ENCODE data around the gene ACAP2. TPM values are rescaled to one million over a fixed set of nuclear protein-coding genes. Genes with fewer than 3 reads are reported as not detected.

ACAP2 gene
- total RNA-seq, 1 donor from 2014 or later, result 46.0 TPM

DNA sequence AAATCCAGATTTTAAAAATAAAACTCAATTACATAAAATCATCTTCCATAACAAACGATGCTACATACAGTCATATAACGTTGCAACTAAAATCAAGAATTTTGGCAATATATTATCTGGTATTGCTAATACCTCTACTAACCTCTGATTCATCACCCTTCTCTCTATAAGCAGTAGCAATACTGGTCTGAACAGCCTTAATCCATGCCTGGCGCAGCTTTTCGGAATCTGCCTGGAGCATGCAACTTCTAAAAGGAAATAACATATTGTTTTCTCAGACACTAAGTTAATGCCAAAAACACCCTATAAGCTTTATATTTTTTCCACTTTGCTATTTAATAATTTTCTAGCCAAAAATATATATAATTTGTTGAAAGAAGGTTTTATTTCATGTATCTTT, 136.5 kb downstream of the ACAP2 start:
- H3K4me3 Mint-ChIP-seq (ENCODE audit: unreplicated experiment), result no peak overlapping the region

DNA sequence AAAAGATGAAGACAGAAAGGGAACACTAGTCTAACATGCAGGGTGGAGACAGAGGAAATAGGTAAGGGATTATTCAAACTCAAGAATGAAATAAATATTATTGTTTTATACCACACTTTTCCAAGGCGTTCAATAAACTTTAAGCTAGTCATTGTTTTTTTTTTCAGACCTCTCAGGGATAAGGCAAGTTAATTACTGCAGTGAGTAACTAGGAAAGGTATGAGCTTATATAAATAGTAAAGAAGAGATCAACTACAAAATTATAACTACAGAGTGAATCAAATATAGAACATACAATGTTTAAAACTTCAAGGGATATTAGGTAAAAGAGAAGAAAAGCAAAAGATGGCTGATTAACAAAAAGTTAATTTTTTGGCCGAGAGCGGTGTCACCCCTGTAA, 140.4 kb downstream of the ACAP2 start:
- H3K79me2 ChIP-seq (ENCODE audit: insufficient read depth, low read length), result no peaks in the 10 kb centered on the region
- H3K36me3 Mint-ChIP-seq (ENCODE audit: low read depth, unreplicated experiment), result peaks cover 5% of the 10 kb centered on the region
- no peak overlapping the region for H3K4me2 ChIP-seq (ENCODE audit: low read length)
- no peaks in the 10 kb centered on the region for H3K4me1 ChIP-seq (ENCODE audit: insufficient read depth, low read length)
- H3K27ac ChIP-seq (ENCODE audit: low read depth, low read length), result no peak overlapping the region
- H4K20me1 ChIP-seq (ENCODE audit: insufficient read depth, low read length), result no peaks in the 10 kb centered on the region
- TF ChIP-seq EZH2 (IDR thresholded peaks at IDR 0.05; ENCODE audit: insufficient read depth, low read length), result no peak
- TF ChIP-seq, protein P1, sequence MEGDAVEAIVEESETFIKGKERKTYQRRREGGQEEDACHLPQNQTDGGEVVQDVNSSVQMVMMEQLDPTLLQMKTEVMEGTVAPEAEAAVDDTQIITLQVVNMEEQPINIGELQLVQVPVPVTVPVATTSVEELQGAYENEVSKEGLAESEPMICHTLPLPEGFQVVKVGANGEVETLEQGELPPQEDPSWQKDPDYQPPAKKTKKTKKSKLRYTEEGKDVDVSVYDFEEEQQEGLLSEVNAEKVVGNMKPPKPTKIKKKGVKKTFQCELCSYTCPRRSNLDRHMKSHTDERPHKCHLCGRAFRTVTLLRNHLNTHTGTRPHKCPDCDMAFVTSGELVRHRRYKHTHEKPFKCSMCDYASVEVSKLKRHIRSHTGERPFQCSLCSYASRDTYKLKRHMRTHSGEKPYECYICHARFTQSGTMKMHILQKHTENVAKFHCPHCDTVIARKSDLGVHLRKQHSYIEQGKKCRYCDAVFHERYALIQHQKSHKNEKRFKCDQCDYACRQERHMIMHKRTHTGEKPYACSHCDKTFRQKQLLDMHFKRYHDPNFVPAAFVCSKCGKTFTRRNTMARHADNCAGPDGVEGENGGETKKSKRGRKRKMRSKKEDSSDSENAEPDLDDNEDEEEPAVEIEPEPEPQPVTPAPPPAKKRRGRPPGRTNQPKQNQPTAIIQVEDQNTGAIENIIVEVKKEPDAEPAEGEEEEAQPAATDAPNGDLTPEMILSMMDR (IDR thresholded peaks at IDR 0.05; ENCODE audit: insufficient read depth, low read depth, low read length), result no peak
- H3K4me1 Mint-ChIP-seq (ENCODE audit: low read depth, unreplicated experiment), result no peaks in the 10 kb centered on the region
- no peak overlapping the region for H3K4me3 Mint-ChIP-seq (ENCODE audit: unreplicated experiment)
- no peaks in the 10 kb centered on the region for H3K9me3 Mint-ChIP-seq (ENCODE audit: unreplicated experiment)
- peaks cover 7% of the 10 kb centered on the region for H3K36me3 ChIP-seq (ENCODE audit: insufficient read depth, low read length)
- H3K9me3 ChIP-seq (ENCODE audit: insufficient read depth, low read depth, low read length), result no peaks in the 10 kb centered on the region
- no peak overlapping the region for H3K4me3 ChIP-seq (ENCODE audit: insufficient read depth, low read depth, low read length)
- FAIRE-seq, result no peak
- H2AFZ ChIP-seq (ENCODE audit: low read depth, low read length), result no peak overlapping the region
- H3K27me3 Mint-ChIP-seq (ENCODE audit: low read depth, unreplicated experiment), result no peaks in the 10 kb centered on the region
- peak; percentile 28 for DNase-seq (ENCODE audit: low read depth)
- H3K9ac ChIP-seq (ENCODE audit: low read length), result no peak overlapping the region
- no peak overlapping the region for H3K27ac Mint-ChIP-seq (ENCODE audit: unreplicated experiment)
- H3K27me3 ChIP-seq (ENCODE audit: insufficient read depth, low read length), result no peaks in the 10 kb centered on the region

More for the DNA sequence above, 136.5 kb downstream of the ACAP2 start:
- H3K9me3 ChIP-seq (ENCODE audit: insufficient read depth, low read depth, low read length), result no peaks in the 10 kb centered on the region
- H3K36me3 ChIP-seq (ENCODE audit: insufficient read depth, low read length), result peaks cover 10% of the 10 kb centered on the region
- H3K9me3 Mint-ChIP-seq (ENCODE audit: unreplicated experiment), result no peaks in the 10 kb centered on the region
- H3K4me2 ChIP-seq (ENCODE audit: low read length), result no peak overlapping the region
- no peaks in the 10 kb centered on the region for H3K4me1 Mint-ChIP-seq (ENCODE audit: low read depth, unreplicated experiment)
- TF ChIP-seq, protein P1 (IDR thresholded peaks at IDR 0.05; ENCODE audit: insufficient read depth, low read depth, low read length), result no peak
- TF ChIP-seq EZH2 (IDR thresholded peaks at IDR 0.05; ENCODE audit: insufficient read depth, low read length), result no peak
- no peaks in the 10 kb centered on the region for H3K27me3 Mint-ChIP-seq (ENCODE audit: low read depth, unreplicated experiment)
- no peak overlapping the region for H3K27ac Mint-ChIP-seq (ENCODE audit: unreplicated experiment)
- H3K9ac ChIP-seq (ENCODE audit: low read length), result no peak overlapping the region
- no peak overlapping the region for H3K27ac ChIP-seq (ENCODE audit: low read depth, low read length)
- no peaks in the 10 kb centered on the region for H3K27me3 ChIP-seq (ENCODE audit: insufficient read depth, low read length)
- H3K4me3 ChIP-seq (ENCODE audit: insufficient read depth, low read depth, low read length), result no peak overlapping the region
- peaks cover 5% of the 10 kb centered on the region for H3K36me3 Mint-ChIP-seq (ENCODE audit: low read depth, unreplicated experiment)
- no peaks in the 10 kb centered on the region for H3K79me2 ChIP-seq (ENCODE audit: insufficient read depth, low read length)
- FAIRE-seq (no peak), DNase-seq (ENCODE audit: low read depth) (no peak)
- H3K4me1 ChIP-seq (ENCODE audit: insufficient read depth, low read length), result no peaks in the 10 kb centered on the region
- no peak overlapping the region for H2AFZ ChIP-seq (ENCODE audit: low read depth, low read length)
- H4K20me1 ChIP-seq (ENCODE audit: insufficient read depth, low read length), result no peaks in the 10 kb centered on the region

DNA sequence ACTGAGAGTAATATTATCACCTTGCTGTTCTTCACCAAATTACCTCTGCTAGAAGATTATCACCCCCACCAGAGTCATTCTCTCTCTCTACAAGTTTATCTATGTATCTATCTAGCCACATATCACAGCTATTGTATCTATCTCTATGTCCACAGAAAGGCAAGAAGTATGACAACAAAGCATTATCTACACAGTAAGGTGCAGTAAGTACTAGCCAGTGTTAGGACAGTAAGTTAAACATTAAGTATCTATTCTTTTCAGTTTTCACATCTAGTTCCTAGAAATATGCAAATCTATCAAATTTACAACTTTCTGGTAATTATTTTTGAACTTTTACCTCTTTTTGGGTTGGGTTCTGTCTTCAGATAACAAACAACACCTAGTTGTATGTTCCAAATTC, 145.4 kb downstream of the ACAP2 start:
- H3K4me3 Mint-ChIP-seq (ENCODE audit: unreplicated experiment), result no peak overlapping the region

More for the DNA sequence above, 145.4 kb downstream of the ACAP2 start:
- Histone ChIP-seq H3K79me2 (ENCODE audit: insufficient read depth, low read length) (no peaks in the 10 kb centered on the region), H3K4me3 (ENCODE audit: insufficient read depth, low read depth, low read length) (no peak overlapping the region), H3K36me3 (ENCODE audit: insufficient read depth, low read length) (no peaks in the 10 kb centered on the region), H2AFZ (ENCODE audit: low read depth, low read length) (no peak overlapping the region), H4K20me1 (ENCODE audit: insufficient read depth, low read length) (peaks cover 3% of the 10 kb centered on the region), H3K4me2 (ENCODE audit: low read length) (no peak overlapping the region), H3K9me3 (ENCODE audit: insufficient read depth, low read depth, low read length) (no peaks in the 10 kb centered on the region), H3K27ac (ENCODE audit: low read depth, low read length) (no peak overlapping the region), H3K9ac (ENCODE audit: low read length) (no peak overlapping the region), H3K4me1 (ENCODE audit: insufficient read depth, low read length) (no peaks in the 10 kb centered on the region), H3K27me3 (ENCODE audit: insufficient read depth, low read length) (no peaks in the 10 kb centered on the region)
- no peak overlapping the region for H3K27ac Mint-ChIP-seq (ENCODE audit: unreplicated experiment)
- DNase-seq (ENCODE audit: low read depth), result no peak
- H3K4me1 Mint-ChIP-seq (ENCODE audit: low read depth, unreplicated experiment), result no peaks in the 10 kb centered on the region
- FAIRE-seq, result no peak
- H3K36me3 Mint-ChIP-seq (ENCODE audit: low read depth, unreplicated experiment), result peaks cover 2% of the 10 kb centered on the region
- TF ChIP-seq EZH2 (IDR thresholded peaks at IDR 0.05; ENCODE audit: insufficient read depth, low read length), result no peak
- TF ChIP-seq, protein P1 (IDR thresholded peaks at IDR 0.05; ENCODE audit: insufficient read depth, low read depth, low read length), result no peak
- H3K27me3 Mint-ChIP-seq (ENCODE audit: low read depth, unreplicated experiment), result no peaks in the 10 kb centered on the region
- H3K9me3 Mint-ChIP-seq (ENCODE audit: unreplicated experiment), result no peaks in the 10 kb centered on the region
